SU-DHL-6 (cell line): ENCODE data around the gene EHBP1.

ENCODE experiments used
- EZH2phosphoT487 ChIP-seq: fragments of 200-600 bp; sonication (generic), shearing (Covaris generic); conservative IDR thresholded peaks from 2 replicates; pipeline ENCODE4 v1.6.1; 2018; ENCODE audit warnings: mild to moderate bottlenecking, antibody characterized with exemption, low read length, moderate library complexity, mixed read lengths
- TF ChIP-seq, protein P1 (sequence below): fragments of 200-600 bp; sonication (generic); IDR thresholded peaks from one replicate; pipeline ENCODE4 v1.5.1; 2017; ENCODE audit warnings: antibody characterized with exemption, mild to moderate bottlenecking, low read length, moderate library complexity; ENCODE audit not compliant: insufficient read depth, poor library complexity, severe bottlenecking

DNA sequence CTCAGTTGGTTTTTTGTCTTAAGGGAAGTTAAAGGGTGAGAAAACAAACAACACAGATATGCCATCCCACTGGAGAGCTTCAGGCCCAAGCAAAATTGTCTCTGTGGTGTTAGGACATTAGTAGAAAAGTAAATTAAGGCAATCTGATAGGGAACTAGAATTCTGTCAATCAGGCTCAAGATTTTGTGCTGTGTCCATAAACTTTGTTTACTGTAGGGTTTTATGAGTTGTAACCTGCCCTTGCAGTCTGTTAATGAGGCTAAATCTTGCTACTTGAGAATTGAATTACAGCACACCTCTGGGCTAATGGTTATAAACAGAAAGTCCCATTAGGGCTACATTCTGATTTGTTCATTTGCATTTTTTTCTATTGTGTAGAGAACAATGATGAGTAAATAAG is 267.1 kb downstream of the EHBP1 start:
- TF ChIP-seq, protein P1, sequence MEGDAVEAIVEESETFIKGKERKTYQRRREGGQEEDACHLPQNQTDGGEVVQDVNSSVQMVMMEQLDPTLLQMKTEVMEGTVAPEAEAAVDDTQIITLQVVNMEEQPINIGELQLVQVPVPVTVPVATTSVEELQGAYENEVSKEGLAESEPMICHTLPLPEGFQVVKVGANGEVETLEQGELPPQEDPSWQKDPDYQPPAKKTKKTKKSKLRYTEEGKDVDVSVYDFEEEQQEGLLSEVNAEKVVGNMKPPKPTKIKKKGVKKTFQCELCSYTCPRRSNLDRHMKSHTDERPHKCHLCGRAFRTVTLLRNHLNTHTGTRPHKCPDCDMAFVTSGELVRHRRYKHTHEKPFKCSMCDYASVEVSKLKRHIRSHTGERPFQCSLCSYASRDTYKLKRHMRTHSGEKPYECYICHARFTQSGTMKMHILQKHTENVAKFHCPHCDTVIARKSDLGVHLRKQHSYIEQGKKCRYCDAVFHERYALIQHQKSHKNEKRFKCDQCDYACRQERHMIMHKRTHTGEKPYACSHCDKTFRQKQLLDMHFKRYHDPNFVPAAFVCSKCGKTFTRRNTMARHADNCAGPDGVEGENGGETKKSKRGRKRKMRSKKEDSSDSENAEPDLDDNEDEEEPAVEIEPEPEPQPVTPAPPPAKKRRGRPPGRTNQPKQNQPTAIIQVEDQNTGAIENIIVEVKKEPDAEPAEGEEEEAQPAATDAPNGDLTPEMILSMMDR: no peak
- TF ChIP-seq EZH2phosphoT487: no peak
